HG03097 (cell line): ENCODE measurements around the gene TDG.
A peak's percentile ranks its signal among the peaks of the same experiment; 100 is the strongest.

ENCODE experiments used
- ATAC-seq: cut with Tn5 transposase; IDR thresholded peaks from one replicate; pipeline ENCODE4 v1.9.1; 2021; ENCODE audit not compliant: unreplicated experiment, low FRiP score

The TDG gene

DNA sequence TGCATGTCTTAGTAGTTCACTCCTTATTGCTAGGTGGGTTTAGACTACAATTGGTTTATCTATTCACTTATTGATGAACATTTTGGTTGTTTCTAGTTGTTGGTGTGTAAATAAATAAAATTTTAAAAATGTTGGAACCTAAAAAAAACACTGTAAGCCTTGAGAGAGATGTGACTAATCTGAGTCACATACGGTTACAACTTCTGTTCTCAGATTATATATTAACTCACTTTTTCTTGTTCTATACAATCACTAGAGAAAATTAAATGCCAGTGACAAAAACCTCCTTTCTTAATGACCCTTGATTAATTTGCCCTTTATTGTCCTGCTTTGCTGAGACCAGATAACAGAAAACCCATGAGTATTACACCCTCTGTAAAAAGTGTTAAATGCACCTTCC is 7.1 kb upstream of the TDG start:
- ATAC-seq: no peak

- no peak for ATAC-seq
Measured at GRCh38 chr12:103960616-103961227, 5.0 kb upstream of the TDG start.

DNA sequence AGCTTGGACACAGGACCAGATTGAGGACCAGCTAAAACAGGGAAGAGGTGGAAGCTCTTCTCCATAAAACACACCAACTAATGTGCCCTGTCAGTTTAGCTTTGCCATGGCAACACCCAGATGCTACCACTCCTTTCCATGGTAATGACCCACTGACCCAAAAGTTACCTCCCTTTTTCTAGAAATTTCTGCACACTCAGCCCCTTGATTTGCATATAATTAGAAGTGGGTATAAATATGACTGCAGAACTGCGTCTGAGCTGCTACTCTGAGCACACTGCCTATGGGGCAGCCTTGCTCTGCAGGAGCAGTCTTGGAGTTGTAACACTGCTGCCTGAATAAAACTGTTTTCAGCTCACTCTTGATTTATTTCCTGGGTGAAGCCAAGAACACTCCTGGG is 3.2 kb upstream of the TDG start:
- ATAC-seq: no peak

- ATAC-seq: no peak
Measured at GRCh38 chr12:103964805-103965204, 867 bp upstream of the TDG start.

DNA sequence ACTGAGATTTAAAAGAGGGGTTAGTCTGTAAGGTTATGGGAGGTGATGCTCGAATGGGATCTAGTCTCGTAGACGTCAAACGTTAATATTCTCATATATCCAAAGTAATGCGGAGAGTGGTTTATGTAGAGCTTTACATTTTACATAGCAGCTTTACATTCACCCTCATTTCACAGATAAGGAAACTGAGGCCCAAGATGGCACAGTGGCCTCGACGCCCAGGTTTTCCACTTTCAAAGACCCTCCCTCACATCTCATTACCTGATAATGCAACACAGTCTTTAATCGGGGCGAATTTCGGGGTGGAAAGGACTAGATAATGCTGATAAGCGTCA is 450 bp upstream of the TDG start:
- ATAC-seq: peak; percentile 1

- ATAC-seq: no peak
Measured at GRCh38 chr12:103966736-103967135, 1.1 kb downstream of the TDG start.

DNA sequence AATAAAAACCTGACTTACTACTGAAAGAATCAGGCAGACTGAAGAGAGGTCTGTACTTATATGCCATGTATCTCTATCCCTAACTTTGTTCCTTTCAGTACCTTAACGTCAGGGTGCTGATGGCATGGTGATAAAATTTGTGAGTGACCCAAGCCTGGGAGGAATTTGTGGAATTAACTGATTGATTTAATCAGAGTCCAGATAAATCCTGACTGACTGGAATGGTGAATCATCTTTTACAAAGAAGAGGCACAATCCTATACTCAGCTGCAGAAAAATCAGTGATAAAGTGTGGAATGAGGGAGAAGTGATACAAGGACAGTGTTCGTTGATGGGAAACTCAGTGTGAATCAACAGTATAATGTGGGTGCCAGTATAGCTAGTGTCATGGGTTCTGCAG is 3.7 kb downstream of the TDG start:
- no peak for ATAC-seq

GRCh38 chr12:103973909-103974308 is 8.2 kb downstream of the TDG start:
- ATAC-seq: no peak

DNA sequence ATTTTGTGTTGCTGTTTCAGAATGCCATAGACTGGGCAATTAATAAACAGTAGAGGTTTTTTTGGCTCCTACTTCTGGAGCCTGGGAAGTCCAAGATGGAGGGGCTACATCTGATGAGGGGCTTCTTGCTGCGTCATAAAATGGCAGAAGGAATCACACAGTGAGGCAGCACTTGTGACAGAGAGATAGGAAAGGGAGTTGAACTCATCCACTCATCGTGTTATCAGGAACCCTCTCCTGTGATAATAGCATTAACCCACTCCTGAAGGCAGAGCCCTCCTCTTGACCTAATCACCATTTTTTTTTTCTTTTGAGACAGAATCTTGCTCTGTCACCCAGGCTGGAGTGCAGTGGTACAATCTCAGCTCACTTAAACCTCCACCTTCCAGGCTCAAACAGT is 9.7 kb downstream of the TDG start:
- no peak for ATAC-seq

GRCh38 chr12:103978384-103978982 is 12.8 kb downstream of the TDG start:
- no peak for ATAC-seq

GRCh38 chr12:103986829-103987228 is 21.2 kb downstream of the TDG start:
- no peak for ATAC-seq

DNA sequence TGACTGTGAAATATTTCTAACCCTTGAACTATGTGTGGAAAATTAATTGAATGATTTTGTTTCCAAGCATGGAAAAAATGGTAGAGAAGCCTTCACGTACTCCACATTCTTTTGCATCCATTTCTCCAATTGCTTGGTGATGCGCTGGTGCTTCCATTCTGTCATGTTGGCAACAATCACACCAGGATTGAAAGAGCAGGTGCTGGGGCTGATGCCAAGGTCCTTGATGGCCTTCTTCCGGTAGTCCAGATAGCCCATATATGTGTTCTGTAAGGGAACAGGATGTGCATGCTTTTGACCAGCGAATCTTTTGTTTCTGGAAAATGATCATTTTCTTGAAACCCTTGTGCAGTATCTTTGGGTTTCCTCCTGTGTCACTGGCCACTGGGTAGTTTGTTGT is 28.6 kb downstream of the TDG start:
- no peak for ATAC-seq

DNA sequence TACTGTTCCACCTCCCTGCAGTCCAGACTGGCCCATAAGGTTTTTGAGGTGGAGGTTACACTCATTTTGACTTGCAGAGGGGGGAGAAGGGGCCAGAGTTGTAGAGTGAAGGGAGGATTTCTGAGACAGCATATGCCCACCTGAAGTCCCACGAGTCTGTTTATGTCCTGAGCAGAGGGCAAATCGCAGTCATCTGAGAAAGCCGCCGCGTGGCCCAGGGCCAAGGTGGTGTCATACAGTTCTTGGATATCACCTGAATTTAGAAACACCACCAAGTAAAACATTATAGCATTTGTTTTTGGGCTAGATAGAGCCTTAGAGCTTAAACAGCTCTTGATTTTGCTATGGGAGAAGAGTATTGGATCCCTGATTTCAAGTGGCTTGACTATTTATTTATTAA is 30.9 kb downstream of the TDG start:
- no peak for ATAC-seq

DNA sequence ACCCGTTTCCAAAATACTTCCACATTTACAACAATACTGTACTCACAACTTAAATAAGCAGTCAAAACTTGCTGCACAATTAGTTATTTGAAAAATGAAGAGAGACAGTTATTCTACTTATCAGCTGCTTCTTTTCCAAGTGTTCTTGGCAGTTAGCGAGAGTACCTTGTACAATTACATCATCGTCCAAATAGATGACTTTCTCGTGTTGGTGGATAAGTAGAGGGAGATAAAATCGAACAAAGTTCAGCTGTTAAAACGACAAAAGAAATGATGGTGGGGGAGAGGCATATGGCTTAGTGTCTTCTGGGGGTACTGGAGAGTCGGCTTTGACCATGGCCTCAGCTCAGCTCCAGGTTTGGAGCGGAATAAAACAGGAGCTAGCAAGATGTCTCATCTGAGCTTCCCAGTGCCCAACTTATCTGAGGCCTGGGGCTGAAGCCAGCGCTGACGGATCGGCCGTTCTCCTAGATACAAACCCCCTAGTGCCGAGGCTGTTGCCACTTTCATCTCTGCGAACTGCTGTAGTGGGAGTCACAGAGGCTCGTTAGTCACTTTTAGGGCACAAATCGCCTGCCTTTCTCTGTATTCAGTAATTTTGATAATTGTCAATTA is 31.7 kb downstream of the TDG start:
- ATAC-seq: no peak

- no peak for ATAC-seq
Measured at GRCh38 chr12:103998976-103999375, 33.3 kb downstream of the TDG start.

DNA sequence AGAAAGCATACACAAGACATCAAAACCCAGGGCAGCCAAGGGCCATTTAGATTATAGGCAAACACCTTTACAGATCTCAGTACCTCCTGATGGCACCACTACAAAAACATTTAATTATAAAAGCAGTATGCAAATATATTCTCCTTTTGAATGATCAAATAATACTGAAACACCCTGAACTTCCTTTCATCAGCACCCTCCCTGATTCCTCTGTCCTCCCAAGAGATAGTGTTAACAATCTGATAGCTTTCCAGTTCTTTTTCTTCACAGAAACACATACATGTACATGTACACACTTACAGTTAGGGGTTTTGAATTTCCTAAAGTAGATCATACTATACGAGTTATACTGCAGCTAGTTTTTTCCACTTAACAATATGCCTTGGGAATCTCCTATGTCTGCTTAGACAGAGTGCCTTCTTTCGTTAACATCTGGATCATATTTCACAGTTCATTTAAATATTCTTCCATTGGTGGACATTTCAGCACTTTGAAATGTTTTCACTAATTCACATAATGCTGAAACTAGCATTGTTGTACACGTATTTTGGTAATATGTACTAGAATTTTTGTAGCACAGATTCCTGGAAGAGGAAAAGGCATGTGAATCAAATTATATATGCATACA is 35.2 kb downstream of the TDG start:
- ATAC-seq: no peak

DNA sequence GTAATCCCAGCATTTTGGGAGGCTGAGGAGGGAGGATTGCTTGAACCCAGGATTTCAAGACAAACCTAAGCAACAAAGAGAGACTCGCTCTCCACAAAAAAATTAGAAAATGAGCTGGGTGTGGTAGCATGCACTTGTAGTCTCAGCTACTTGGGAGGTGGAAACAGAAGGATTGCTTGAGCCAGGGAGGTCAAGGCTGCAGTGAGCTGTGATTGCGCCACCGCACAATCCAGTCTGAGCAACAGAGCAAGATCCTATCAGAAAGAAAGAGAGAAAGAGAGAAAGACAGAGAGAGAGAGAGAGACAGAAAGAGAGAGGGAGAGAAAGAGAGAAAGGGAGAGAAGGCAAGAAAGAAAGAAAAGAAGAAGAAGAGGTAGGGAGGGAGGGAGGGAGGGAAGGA is 37.0 kb downstream of the TDG start:
- no peak for ATAC-seq

GRCh38 chr12:104003596-104003995 is 37.9 kb downstream of the TDG start:
- no peak for ATAC-seq

DNA sequence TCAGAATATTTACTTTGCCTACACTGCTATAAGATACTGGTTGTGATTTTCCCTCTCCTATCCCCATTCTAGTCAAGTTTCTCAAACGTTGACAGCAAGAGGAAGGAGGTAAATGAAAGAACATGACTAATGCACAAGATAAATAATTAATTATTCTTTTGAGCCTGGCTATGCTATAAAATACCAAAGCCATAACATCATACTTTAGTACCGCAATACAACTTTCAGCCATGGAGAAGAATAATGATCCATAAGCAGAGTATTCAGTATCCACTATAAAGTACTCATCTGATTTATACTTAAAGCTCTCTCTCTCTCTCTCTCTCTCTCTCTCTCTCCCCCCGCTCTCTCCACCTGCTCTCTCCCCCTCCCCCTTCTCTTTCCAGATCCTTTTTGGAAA is 41.3 kb downstream of the TDG start:
- no peak for ATAC-seq

- ATAC-seq: no peak
Measured at GRCh38 chr12:104010121-104010520, 44.4 kb downstream of the TDG start.

DNA sequence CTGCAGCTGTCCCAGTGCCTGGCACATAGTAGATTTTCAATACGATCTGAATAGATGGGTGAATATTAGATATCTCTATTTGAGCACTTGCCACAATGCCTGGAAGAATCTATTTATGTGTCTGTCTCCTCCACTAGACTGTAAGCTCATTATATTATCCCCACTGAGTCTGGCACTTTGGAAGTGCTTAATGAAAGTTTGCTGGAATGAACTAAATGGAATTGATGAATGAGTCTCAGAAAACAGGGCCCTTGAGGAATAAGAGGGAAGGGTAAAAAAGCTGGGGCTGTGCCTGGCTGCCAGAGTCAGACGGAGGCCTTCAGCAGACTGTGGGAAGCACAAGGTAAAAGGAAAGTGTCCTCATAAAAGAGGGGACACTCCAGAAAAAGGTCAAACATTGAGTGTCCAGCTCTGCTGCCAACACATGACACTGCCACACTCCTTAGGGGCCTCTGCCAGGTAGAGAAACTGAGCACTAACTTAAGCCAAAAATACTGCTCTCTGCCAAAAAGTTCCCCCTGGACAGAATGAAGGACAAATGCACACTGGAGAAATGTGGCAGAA is 45.0 kb downstream of the TDG start:
- ATAC-seq: no peak

DNA sequence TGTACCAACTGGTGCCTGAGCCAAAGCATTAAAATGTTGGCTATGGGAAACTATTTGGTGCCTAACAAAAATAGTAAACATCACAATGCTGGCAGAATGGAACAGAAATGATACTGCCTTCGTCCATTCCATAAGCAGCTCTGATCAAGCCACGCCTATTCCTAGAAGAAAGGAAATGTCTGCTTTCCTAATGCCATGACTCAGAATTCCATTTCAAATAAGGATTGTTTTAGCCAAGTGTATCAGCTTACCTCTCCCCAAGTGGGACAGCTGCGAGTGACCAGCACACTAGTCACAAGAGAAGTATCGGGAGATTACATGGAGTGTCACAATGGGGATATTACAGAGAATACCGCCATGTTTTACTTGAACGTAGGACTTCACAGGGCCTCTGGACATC is 45.6 kb downstream of the TDG start:
- ATAC-seq: no peak
